GM18861 (cell line): Measurements from ENCODE around the gene UGT1A7.

Source experiments
- ATAC-seq: cut with Tn5 transposase; IDR thresholded peaks from one replicate; pipeline ENCODE4 v1.9.1; 2021; ENCODE audit not compliant: unreplicated experiment

The UGT1A7 gene

DNA sequence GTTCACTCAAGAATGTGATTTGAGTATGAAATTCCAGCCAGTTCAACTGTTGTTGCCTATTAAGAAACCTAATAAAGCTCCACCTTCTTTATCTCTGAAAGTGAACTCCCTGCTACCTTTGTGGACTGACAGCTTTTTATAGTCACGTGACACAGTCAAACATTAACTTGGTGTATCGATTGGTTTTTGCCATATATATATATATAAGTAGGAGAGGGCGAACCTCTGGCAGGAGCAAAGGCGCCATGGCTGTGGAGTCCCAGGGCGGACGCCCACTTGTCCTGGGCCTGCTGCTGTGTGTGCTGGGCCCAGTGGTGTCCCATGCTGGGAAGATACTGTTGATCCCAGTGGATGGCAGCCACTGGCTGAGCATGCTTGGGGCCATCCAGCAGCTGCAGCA, 78.3 kb downstream of the UGT1A7 start, which contains the start of gene UGT1A1:
Gene UGT1A1 (plus strand): TSS at position 228 of the 400 bp plus-strand sequence. CDS start 18 bp downstream, at position 246.
- ATAC-seq, result no peak

DNA sequence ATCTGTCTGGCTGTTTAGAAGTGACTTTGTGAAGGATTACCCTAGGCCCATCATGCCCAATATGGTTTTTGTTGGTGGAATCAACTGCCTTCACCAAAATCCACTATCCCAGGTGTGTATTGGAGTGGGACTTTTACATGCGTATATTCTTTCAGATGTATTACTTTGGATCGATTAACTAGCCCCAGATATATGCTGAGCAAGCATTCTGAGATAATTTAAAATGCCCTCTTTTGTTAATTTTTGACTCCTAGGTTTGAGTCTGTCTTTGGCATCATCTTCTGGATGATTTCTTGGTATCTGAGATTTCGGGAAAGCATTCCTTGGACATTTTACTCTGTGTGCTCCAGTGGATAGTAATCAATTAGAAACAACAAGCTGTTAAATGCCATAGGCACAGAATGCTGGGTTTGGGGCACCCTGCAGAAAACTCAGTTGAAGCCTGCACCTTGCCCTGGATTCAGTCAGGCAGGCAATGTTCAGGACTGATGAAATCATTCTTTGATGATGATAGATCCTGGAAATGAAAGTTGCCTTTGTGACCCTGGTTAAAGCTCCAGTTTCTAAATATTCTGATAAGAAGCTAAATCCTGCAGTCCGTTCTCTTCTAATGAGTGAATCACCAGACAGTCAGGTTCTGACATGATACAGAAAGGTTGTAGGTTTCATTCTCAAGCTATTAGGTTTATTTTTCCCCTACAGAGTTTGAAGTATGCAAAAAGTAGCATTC, 79.5 kb downstream of the UGT1A7 start:
- ATAC-seq, result no peak

DNA sequence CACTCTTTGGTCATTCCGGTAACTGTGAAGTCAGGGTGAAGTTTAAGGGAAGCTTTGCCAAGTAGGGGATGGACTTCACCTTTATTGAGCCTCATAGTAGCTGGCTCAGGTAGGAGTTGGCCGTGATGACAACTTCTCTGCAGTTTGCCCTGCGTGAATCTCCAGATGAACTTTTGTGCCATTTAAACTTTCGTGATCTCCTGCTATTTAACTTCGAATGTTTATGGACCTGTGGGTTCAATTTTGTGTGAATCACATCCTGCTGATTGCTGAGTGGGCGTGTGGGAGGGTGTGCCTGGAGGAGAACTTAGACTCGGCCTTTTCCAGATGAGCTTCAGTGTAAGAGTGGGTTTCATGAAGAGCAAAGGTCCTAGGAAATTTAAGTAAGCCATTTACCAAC, 82.6 kb downstream of the UGT1A7 start:
- no peak for ATAC-seq

DNA sequence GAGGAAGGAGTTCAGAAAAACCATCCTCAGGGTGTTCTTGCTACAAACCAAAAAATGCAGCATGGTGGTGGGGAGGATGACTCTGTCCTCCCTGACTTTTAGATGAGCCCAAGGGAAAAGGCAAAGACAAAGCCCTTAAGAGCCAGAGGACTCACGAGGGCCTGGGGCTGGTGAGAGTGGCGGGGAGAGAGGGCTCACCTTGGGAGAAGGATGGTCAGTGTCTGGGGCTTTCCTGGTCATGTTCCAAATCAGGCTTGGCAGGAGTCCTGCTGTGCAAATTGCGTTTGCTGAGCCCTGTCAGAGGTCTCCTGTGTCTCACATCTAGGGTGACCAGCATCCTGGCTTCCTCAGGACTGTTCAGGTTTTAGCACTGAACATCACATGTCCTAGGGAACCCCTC, 83.1 kb downstream of the UGT1A7 start:
- no peak for ATAC-seq

DNA sequence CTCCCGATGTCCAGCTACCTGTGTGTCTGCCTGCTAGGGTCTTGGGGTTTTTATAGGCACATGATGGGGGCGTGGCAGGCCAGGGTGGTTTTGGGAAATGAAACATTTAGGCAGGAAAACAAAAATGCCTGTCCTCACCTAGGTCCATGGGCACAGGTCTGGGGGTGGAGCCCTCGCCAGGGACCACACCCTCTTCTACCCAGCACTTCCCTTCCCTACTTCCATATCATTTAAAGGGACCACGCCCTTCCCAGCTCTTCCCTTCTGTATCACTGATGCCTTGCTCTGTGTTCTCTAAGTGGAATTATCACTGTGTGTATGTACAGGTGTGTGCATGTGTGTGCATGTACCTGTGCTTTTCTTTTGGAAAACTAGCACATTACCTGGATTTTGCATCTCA, 84.7 kb downstream of the UGT1A7 start:
- no peak for ATAC-seq

DNA sequence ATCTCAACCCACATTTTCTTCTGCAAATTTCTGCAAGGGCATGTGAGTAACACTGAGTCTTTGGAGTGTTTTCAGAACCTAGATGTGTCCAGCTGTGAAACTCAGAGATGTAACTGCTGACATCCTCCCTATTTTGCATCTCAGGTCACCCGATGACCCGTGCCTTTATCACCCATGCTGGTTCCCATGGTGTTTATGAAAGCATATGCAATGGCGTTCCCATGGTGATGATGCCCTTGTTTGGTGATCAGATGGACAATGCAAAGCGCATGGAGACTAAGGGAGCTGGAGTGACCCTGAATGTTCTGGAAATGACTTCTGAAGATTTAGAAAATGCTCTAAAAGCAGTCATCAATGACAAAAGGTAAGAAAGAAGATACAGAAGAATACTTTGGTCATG, 86.4 kb downstream of the UGT1A7 start:
- no peak for ATAC-seq

DNA sequence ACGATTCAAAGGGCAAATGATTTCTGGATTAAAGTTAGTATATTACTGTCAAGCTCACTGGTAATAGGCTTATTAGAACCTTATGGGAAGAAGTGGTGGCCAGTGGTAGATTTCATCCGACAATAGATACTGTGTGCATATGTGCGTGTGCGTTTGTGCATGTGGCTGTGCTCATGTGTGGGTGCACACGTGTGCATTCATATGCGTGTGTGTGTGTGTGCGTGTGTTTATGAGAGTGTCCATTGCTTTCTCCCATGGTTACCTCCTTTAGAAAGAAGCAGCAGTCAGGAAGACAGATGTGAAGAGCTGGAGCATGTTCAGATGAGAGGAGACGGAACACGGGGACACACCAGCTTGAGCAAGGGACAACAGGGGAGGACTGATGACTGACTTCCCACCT, 87.6 kb downstream of the UGT1A7 start:
- ATAC-seq, result no peak

DNA sequence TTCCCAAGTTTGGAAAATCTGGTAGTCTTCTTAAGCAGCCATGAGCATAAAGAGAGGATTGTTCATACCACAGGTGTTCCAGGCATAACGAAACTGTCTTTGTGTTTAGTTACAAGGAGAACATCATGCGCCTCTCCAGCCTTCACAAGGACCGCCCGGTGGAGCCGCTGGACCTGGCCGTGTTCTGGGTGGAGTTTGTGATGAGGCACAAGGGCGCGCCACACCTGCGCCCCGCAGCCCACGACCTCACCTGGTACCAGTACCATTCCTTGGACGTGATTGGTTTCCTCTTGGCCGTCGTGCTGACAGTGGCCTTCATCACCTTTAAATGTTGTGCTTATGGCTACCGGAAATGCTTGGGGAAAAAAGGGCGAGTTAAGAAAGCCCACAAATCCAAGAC, 90.5 kb downstream of the UGT1A7 start:
- ATAC-seq, result no peak

DNA sequence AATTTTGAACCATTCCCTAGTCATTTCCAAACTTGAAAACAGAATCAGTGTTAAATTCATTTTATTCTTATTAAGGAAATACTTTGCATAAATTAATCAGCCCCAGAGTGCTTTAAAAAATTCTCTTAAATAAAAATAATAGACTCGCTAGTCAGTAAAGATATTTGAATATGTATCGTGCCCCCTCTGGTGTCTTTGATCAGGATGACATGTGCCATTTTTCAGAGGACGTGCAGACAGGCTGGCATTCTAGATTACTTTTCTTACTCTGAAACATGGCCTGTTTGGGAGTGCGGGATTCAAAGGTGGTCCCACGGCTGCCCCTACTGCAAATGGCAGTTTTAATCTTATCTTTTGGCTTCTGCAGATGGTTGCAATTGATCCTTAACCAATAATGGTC, 90.9 kb downstream of the UGT1A7 start:
- ATAC-seq, result no peak

DNA sequence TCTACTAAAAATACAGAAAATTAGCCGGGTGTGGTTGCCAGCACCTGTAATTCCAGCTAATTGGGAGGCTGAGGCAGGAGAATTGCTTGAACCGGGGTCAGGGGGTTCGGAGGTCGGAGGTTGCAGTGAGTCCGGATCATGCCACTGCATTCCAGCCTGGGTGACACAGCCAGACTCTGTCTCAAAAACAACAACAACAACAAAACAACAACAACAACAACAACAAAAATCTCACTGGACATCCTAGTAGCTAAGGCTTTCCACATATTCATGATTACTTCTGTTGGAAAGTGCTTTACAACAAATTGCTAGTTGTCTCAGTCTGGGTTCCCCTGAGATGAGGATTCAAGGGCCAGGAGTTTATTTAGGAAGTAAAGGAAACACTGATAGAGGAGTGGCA, 92.2 kb downstream of the UGT1A7 start:
- ATAC-seq, result no peak

DNA sequence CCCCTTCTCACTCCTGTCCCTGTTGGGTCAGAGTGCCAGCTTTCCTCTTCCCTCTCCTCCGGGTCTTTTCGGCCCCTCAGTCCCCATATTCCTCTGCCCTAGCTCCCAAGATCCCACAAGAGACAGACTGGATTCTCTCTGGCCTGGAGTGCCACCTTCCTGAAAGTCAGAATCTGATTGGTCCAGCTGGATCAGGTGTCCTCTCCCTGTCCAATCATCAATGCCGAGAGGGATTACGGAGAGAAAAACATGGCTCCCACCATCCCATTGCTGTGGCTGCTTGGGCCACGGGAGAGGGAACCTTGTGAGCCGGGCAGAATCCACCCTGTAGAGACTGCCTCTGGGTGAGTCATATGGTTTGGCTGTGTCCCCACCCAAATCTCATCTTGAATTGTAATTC, 93.7 kb downstream of the UGT1A7 start:
- ATAC-seq, result no peak

DNA sequence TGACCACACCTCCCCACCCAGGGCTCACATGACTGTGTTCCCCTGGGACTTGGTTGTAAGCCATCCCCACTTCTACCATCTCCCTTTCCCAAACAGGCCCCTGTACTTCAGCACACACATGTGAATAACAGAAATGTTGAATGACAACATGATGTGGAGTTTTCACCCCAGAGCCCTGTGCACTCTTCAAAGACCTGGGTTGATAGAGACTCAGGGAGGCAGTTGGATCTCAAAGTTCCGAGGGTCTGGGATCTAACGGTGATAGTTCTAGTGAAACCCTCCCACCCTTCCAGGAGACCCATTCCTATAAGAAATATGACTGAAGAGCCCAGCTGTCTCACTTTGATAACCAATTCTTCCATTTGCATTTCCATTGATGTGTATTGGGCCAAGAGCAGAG, 96.3 kb downstream of the UGT1A7 start, which contains the start of gene MROH2A:
Gene MROH2A (plus strand): TSS at position 301 of the 400 bp plus-strand sequence. CDS start 1,029 bp downstream, outside the sequence.
- no peak for ATAC-seq

DNA sequence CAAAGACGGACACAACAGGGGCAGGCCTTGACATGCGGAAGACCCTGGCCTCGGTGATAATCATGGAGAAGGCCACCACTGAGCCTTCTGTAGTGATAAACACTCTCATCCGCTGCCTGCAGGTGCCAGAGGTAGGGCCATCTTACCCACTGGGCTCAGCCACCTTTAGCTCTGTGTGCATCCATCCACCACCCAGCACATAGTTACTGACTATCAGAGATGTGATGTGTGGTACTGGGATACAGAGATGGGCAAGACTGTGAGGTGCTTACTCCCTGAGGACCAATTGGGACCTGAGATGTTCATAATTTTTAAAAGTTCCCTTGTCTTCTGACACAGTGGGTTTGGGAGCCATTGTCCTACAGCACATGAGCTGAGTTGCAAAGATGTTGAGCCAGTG, 98.0 kb downstream of the UGT1A7 start:
- no peak for ATAC-seq

DNA sequence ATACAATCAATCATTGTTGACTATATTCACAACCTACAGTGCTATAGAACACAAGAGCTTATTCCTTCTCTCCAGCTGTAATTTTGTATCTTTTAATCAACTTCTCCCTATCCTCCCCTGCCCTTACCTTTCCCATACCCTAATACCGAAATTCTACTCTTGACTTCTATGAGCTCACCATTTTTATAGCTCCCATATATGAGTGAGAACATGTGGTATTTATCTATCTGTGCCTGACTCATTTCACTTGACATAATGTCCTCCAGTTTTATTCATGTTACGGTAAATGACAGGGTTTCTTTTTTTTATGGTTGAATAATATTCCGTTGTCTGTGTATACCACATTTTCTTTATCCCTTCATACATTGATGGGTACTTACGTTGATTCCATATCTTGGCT, 99.1 kb downstream of the UGT1A7 start:
- no peak for ATAC-seq

DNA sequence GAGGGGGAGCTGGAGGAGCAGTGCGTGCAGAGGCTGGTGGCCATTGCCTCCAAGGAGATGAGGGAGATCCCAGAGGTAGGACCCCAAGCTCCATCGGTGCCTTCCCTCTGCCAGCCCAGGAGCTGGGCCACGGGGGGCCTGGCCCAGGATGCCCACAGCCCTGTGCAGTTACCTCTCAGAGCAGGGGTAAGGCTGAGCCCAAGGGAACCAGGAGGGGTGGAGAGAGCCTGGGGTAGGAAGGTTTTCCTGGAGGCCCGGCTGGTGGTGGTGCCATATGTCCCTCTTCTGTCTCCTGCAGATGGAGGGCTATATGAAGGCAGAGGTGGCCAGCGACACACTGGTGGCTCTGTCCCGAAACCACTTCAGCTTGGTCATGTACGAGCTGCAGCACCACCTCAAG, 107.9 kb downstream of the UGT1A7 start:
- no peak for ATAC-seq

DNA sequence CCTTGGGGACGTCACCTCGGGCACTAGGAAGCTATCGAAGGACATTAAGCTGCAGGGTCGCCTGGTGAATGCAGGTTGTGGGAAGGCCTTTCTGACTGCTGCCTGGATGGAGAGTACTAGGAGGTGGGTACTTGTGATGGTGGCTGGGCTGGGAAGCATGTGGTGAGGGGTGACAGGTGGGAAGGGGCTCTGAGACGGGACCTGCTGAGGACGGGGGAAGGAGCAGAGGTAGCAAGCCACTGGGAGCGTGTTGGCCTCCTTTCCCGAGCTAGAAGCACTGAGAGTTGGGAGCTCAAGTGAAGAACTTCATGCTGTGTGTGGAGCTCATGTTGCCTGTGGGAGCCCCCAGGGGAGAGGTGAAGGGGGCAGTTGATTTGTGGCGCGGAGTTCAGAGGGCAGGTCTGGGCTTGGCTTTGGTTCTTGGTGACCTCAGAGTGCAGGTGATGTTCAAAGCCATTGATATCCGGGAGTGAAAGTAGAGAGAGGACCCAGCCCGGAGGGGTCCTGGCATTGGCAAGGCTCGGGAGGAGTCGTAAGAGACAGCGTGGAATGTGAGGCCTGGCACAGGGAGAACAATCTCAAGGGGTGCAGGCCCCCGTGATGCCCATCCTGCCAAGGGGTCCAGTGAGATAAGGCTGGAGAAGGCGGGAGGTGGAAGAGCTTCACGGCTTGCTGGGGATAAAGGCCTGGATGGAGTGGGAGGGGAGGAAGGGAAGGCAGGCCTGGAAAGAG, 109.6 kb downstream of the UGT1A7 start:
- no peak for ATAC-seq

DNA sequence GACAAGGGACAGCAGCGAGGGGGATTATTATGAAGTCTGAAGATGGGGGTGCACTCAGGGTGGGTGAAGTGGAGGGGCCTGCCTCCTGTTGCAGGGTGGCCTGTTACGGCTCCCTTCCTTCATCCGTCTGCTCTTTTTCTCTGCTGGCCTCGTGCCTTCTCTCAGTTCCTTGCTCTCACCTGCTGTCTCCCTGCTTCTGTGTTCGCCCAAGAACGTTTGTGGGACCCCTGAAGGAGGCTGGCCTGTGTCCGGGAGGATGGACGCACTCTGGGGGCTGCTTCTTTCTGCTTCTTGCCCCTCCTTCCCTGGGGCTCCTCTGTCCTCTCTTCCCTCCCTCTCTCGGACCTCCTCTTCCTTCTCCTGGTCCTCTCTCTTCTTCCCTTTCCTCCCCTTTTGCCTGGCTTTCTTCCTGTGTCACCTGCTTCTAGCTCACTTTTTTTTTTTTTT, 110.2 kb downstream of the UGT1A7 start:
- no peak for ATAC-seq

DNA sequence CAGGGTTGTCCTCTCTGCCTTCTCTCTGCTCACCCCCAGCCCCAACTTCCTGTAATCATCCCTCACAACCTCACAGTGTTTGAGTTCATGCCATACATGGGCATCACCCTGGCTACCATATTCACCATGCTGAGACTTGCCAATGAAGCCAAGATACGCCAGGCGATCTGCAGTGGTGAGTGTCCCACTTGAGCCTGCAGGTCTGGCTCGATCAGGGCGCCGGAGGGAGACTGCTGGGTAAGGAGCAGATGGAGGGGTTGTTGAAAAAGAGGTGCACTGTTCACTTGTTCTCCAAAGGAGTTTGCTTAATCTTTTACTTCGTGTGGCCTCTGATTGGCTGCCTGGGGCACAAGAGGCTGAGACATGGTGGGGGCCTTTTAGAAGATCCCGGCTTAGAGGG, 111.0 kb downstream of the UGT1A7 start:
- ATAC-seq, result no peak

DNA sequence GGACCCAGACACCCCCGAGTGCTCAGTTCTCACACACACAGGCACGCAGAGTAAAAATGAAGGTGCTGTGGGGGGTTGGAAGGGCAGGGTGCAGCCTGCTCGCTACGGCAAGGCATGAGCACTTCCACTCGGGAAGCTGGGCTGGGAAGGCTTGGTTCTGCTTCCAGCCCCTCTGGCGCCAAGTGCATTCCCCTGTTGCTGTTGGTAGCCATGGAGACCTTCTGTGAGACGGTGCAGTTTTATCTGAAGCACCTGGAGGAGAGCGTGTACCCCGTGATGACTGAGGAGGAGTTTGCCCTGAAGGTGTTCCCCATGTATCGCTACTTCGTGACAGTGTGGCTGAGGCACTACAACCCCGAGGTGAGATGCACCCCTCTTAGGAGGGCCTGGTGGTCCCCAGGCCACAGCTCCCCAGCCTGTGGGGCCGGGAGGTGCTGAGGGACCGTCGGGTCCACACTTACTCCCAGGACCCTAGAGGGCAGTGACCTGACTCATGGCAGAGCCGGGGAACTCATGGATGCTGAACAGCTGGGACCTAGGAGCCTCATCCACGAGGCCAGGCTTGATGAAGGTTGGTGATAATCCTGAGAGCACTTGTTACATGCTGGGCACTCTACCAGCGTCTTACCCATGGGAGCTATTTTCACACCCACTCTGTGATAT, 111.9 kb downstream of the UGT1A7 start:
- ATAC-seq, result no peak

DNA sequence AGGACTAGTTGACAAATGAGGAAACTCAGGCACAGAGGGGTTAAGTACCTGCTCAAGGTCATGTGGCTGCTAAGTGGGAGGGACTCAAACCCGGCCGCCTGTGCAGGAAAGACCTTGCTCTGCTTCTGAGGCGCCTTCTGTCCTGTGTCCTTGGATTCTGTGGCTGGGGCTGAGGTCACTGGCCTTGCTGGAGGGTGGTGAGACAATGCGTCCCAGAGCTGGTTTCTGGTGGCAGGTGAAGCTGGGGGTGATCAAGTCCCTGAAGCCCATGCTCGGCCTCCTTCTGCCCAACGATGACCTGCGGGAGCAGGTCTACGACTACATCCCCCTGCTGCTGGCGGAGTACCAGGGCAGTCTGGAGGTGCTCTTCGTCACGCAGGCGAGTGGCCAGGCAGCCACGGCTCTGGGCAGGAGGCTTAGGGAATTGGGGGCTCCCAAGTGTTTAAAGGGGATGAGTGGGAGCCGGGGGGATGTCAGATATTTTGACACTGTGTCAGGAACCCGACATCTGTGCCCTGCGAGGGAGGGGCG, 112.5 kb downstream of the UGT1A7 start:
- no peak for ATAC-seq

DNA sequence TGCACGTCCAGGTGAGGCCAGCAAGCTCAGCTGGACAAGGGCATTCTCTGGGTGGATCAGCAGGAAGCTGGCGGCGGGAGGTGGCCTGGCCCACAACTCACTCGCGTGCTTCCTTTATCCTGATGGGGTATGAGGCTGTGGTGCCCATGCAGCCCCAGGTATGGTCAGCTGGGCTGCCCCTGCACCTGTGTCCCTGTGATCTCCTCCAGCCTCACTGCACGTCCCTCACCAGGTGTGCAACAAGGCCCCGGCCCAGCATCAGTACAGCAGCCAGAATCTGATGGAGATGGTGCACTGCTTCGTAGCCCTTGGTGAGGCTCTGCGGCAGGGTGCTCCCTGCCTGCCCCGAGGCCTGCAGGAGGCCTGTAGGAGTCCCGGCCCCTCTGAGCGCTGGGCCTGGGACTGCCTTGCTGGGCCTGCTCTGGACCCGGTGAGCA, 114.1 kb downstream of the UGT1A7 start:
- no peak for ATAC-seq

DNA sequence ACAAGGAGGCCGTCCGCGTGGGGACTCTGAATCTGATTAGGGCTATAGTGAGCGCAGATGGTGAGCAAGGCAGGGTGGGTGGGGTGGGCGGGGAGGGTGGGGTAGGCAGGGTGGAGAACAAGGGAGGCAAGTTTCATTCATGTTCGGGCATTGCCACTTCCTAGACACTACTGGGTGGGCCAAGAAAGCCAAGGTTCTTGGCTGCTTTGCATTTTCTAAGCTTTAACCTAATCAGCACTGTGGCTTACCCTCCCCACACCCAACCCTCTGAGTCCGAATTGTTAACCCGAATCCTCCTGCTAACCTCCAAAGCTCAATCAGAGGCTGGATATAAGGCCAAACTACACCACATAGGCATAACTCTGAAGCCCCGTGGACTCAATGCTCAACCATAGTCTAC, 114.6 kb downstream of the UGT1A7 start:
- ATAC-seq, result no peak
